AG04449 (cell line): ENCODE data around the gene NLRP9.

ENCODE experiments used
- CTCF ChIA-PET: fragments of 350-600 bp; formaldehyde crosslinking; extraction: SDS; loops from one replicate; lab custom pipeline; 2021; ENCODE audit warnings: antibody characterized with exemption; lab: Yijun Ruan, JAX
- POLR2A ChIA-PET: fragments of 400-600, 350-600 bp; formaldehyde crosslinking; extraction: SDS; loops from one replicate; lab custom pipeline; 2020; ENCODE audit warnings: antibody characterized with exemption, inconsistent platforms; lab: Yijun Ruan, JAX
- DNase-seq: peaks from one replicate; pipeline ENCODE4 v3.0.0-alpha.2; 2010; ENCODE audit warnings: low read depth, low spot score
- H3K4me3 ChIP-seq: 2 replicates; pipeline ENCODE4 v1.5.1; 2011; ENCODE audit warnings: low read depth, mild to moderate bottlenecking, control low read depth, low read length
- TF ChIP-seq, protein P1 (sequence below): IDR thresholded peaks from one replicate; pipeline ENCODE4 v1.5.1; 2011; ENCODE audit warnings: mild to moderate bottlenecking, moderate library complexity, low read length, control low read depth, inconsistent platforms; ENCODE audit not compliant: insufficient read depth; ENCODE audit errors: missing control alignments

Gene NLRP9

GRCh38 chr19:55683449-55684261, 54.5 kb downstream of the NLRP9 start:
- CTCF ChIA-PET = no interaction called here
- TF ChIP-seq, protein P1, sequence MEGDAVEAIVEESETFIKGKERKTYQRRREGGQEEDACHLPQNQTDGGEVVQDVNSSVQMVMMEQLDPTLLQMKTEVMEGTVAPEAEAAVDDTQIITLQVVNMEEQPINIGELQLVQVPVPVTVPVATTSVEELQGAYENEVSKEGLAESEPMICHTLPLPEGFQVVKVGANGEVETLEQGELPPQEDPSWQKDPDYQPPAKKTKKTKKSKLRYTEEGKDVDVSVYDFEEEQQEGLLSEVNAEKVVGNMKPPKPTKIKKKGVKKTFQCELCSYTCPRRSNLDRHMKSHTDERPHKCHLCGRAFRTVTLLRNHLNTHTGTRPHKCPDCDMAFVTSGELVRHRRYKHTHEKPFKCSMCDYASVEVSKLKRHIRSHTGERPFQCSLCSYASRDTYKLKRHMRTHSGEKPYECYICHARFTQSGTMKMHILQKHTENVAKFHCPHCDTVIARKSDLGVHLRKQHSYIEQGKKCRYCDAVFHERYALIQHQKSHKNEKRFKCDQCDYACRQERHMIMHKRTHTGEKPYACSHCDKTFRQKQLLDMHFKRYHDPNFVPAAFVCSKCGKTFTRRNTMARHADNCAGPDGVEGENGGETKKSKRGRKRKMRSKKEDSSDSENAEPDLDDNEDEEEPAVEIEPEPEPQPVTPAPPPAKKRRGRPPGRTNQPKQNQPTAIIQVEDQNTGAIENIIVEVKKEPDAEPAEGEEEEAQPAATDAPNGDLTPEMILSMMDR = no peak
- no peak overlapping the region for H3K4me3 ChIP-seq
- no peak for DNase-seq
- POLR2A ChIA-PET = no interaction called here

GRCh38 chr19:55681131-55682092, 56.8 kb downstream of the NLRP9 start:
- CTCF ChIA-PET = interaction anchor here (0.7 to 1.6 kb wide), 2 partner anchors 11 to 27 kb away, joined by 3 to 4 read pairs; no protein-coding TSS in a partner anchor
- DNase-seq = no peak
- POLR2A ChIA-PET = no interaction called here

DNA sequence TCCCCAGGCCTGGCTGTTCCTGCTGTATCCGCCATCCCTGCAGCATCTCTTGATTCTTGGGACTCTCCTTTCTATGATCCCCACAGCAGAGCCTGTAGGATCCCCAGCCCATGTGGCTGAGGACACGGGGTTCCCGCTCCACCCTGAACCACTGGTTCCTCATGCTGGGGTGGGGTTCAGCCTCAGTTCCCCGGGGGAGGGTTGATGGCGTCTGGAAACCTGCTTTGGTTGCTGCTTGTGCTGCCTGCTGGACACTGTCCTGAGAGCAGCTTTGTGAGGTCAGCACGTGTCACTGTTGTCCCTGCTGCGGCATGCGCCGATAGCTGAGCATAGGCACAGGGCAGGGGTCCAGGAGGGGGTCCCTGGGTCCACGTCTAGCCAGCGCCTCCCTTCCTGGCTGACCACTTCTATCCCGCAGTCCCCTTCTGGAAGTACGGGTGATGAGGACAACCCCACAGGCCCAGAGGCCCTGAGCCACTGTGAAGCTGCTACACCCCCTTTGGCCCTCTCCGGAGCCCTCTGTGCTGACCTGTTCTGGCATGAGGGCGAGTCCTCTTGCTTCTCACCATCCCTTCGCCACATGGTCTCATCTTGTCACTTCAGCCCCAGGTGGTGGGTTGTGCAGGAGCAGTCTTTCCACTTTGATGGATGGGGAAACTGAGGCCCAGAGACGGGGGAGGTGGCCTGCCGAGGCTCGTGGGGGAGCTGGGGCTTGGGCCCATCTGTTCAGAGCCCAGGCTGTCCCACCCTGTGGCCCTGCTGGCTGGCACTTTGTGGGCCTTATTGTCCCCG, 57.7 kb downstream of the NLRP9 start:
- ChIA-PET POLR2A (no interaction called here), CTCF (no interaction called here)
- TF ChIP-seq, protein P1 = no peak
- no peak overlapping the region for H3K4me3 ChIP-seq
- DNase-seq = no peak

More at GRCh38 chr19:55681131-55682092, 56.8 kb downstream of the NLRP9 start:
- TF ChIP-seq, protein P1 = no peak
- no peak overlapping the region for H3K4me3 ChIP-seq

- no peak for DNase-seq
- ChIA-PET POLR2A (no interaction called here), CTCF (no interaction called here)
- H3K4me3 ChIP-seq = no peak overlapping the region
- TF ChIP-seq, protein P1 = no peak
Measured at GRCh38 chr19:55679343-55680257, 58.6 kb downstream of the NLRP9 start.

GRCh38 chr19:55678121-55678671, 60.0 kb downstream of the NLRP9 start:
- TF ChIP-seq, protein P1 = no peak
- POLR2A ChIA-PET = no interaction called here
- CTCF ChIA-PET = no interaction called here

More at GRCh38 chr19:55678121-55678671, 60.0 kb downstream of the NLRP9 start:
- no peak overlapping the region for H3K4me3 ChIP-seq
- DNase-seq = no peak
